ENCODE results near the gene PGM1.
"Not testable (repeated sequence)": the region's sequence is repeated elsewhere in the genome, so short reads cannot be mapped to it uniquely, and the experiment has no call there.

PGM1 gene

GRCh38 chr1:63593303-63593885 is at the start of gene PGM1:
PGM1 (plus strand) TSS chr1:63593411; CDS start chr1:63593489, 78 bp downstream.
- DNase-seq = no peak

DNA sequence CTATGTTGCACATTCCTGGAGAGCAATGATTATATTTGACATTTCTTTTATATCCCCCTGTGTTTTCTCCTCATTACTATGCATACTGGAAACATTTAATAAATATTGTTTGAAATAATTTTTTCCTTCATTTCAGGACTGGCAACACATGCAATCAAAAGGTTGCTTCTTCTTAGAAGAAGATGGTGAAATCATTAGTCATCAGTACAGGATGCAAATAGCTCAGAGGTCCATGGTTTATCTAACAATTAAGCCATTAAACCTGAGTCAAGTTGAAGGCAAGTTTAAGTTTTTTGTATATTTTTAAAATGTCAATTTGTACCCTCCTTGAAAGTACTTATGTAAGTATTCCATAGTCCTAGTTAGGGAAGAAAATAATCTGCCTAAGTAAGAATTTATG is 47.4 kb upstream of the PGM1 start:
- no peak for DNase-seq

DNA sequence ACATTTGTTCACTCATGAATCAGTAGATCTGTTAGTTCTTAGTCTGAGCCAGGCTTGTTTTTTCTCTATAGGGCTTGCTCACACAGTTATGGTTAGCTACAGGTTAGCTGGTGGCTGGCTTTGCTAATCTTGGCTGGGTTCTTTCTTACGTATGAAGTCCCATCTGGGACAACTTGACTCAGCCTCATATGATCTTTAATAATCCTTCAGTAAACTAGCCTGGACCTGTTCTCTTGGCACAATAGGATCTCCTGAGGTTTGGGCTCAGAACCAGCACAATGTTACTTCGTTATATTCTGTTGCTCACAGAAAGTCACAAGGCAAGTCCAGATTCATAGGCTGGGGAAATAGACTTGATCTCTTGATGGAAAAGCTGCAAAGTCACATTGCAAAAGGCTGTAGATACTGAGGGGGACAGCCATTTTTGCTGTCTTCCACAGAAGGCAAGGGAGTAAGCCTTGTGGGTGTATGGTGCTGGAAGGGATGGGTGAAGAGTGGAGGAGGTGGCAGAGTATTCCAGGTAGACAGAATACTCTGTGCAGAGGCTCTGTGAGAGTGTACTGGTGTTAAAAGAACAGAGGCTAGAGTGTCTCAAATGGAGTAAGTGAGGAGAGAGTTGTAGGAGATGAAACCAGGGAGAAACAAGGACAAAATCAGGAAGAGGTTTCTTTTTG is 45.5 kb upstream of the PGM1 start:
- DNase-seq = no peak

DNA sequence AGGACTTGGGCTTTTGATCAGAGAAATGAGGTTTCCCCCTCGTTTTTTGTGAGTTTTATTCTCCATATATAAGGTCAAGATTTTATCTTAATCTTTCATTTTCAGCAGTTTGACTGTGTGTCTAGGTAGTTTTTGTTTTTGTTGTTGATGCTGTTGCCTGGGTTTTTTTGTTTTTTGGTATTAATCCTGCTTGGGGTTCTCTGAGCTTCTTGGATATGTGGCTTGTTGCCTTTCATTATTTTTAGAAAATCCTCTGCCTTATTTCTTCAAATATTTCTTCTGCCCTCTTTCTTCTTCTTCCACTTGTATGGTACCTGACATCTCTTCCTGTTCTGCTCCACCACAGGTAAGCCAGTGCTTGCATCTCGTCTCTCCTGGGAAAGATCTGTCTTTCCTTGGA is 44.9 kb upstream of the PGM1 start:
- DNase-seq = no peak

DNA sequence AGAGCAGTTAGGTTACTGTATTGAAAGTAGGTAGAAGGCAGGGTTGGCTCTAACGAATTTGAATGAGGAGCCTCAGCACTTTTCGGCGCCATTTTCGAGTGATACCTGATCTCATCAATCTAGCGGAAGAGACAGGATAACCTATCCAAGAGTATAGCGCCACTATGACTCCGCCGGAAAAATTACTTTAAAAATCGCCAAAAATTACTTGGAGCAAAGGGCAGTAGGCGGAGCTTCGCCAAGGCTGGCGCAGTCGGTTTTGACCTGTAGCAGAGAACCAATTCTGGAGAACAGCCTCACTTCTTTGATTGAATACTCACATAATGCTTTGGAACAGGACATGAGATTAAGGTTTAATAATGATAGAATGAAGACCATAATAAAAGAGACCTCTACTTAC is 44.3 kb upstream of the PGM1 start:
- DNase-seq = no peak

- no peak for DNase-seq
These were observed 37.7 kb upstream of the PGM1 start for GRCh38 chr1:63555480-63555879.

DNA sequence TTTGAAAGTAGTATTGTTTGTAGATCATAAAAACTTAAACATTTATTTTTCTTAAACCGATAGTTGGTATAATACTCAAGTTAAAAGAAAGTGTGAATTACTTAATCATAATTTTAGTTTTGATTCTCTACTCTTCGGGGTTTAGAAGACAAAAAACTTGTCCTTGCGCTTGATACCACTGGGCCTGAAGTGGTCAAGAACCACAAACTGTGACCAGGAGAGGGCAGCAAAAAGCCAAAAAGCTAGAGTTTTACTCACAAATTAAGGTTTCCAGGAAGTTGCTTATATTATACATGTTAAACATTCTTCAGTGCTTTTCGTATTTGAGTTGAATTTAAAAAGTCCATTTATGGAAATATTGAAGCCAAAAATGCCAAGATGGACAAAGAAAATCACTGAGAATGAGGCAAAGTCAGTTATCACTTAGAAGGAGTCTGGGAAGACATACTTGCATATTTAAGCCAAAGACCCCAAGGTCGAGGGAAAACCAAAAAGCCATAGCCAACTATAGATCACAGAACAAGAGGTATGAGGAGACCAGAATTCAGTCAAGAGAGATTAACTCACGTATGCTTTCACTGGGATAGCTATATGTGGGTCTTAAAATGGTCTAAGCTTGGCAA is 35.7 kb upstream of the PGM1 start:
- no peak for DNase-seq

GRCh38 chr1:63559357-63559756 is 33.9 kb upstream of the PGM1 start:
- no peak for DNase-seq

DNA sequence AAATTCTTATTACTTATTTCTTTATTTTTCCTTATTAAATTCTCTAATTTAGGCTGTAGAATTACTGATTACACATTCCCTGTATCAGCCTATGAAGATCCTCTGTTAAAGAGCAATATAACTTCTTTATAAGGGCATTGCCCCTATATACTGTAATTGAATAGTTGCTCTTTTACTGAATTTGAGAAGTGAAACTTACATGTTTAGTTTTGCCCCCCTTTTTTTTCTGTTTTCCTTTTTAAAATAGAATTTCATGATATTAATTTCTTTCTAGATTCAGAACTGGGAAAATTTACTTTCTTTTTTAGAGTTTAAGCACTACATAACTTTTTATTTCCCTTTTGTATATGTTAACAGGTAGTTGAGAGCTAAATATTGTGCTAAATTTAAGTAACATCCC is 29.5 kb upstream of the PGM1 start:
- no peak for DNase-seq

- no peak for DNase-seq
These were observed 24.1 kb upstream of the PGM1 start for GRCh38 chr1:63569068-63569467.

- DNase-seq = no peak
These were observed 23.4 kb upstream of the PGM1 start for GRCh38 chr1:63569640-63570316.

DNA sequence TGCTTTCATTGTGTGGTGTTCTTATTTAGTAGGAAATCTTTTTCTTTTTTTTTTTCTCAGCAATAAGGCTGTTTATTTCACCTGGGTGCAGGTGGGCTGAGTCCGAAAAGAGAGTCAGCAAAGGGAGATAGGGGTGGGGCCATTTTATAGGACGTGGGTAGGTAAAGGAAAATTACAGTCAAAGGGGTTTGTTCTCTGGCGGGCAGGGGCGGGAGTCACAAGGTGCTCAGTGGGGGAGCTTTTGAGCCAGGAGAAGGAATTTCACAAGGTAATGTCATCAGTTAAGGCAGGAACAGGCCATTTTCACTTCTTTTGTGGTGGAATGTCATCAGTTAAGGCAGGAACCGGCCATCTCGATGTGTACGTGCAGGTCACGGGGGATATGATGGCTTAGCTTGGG is 20.5 kb upstream of the PGM1 start:
- not testable (repeated sequence) for DNase-seq

DNA sequence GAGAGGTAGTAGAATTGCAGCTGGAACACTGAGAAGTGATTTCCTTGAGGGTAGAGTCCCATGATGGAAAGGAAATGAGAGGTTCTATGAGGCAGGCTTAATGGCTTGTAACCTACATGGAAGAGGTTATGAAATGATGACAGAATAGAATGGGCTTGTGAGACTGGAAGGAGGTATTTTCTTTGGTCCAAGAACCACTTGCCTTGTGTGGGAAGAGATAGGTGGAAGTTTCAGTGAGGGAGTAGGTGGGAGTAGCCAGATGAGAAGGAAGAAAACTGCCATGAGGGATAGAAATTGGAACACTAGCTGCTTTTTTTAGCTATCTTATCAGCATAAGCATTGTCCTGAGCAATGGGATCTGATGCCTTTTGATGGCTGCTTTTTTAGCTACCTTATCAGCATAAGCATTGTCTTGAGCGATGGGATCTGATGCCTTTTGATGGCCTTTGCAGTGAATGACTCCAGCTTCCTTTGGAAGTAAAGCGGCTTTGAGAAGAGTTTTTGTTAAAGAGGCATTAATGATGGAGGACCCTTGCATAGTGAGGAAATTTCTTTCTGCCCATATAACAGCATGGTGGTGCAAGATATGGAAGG is 18.9 kb upstream of the PGM1 start:
- DNase-seq = not testable (repeated sequence)

DNA sequence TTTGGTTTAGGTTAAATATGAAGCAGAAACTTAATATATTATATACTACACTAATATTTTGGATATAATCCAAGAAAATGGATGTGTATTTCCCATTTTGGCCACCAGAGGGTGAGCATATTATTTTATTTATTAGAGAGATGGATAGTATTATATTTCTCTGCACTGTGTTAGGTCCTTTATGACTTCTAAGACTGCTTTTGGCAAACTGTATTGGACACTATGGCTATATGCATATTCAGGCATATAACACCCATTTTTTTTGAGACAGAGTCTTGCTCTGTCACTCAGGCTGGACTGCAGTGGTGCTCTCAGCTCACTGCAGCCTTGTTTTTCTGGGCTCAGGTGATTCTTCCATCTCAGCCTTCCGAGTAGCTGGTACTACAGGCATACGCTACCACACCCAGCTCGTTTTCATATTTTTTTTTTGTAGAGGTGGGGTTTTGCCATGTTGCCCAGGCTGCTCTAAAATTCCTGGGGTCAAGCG is 17.8 kb upstream of the PGM1 start:
- DNase-seq = no peak

- not testable (repeated sequence) for DNase-seq
These were observed 6.9 kb upstream of the PGM1 start for GRCh38 chr1:63586326-63586725.

- DNase-seq = no peak
These were observed 3.0 kb upstream of the PGM1 start for GRCh38 chr1:63590166-63590560.

DNA sequence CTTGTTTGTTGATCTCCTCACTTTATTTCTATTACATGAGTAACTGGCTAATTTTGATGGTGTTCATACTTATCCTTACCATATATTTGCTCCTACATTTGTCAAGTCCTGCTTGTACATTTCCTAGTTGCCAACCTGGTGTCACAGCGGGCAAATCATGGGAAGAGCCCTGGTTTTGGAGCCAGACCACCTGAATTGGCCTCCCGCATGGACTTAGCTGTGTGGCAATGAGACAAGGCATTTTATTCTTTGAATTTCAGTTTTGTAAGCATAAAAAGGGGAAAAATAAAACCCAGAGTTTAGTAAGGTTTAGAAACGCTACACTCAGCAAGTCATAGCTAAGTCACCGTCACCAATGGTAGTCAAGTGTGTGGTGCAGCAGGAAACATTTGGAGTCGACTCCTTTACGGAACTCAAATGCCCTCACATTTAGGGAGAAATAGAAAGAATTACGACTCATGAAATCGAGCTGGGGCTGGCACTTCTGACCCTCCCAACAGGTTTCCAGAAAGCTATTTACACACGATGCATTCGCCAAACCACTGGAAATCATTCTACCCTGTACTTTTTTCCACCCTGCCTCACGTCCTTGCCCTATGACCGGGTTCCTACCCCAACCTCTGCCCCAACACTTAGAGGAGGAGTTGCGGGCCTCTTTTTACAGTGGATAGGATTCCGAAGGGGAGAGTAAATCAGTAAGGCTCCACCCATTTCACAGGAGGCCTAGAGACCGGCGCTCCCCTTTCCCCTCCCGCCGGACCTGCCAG is 492 bp upstream of the PGM1 start:
- DNase-seq = no peak

DNA sequence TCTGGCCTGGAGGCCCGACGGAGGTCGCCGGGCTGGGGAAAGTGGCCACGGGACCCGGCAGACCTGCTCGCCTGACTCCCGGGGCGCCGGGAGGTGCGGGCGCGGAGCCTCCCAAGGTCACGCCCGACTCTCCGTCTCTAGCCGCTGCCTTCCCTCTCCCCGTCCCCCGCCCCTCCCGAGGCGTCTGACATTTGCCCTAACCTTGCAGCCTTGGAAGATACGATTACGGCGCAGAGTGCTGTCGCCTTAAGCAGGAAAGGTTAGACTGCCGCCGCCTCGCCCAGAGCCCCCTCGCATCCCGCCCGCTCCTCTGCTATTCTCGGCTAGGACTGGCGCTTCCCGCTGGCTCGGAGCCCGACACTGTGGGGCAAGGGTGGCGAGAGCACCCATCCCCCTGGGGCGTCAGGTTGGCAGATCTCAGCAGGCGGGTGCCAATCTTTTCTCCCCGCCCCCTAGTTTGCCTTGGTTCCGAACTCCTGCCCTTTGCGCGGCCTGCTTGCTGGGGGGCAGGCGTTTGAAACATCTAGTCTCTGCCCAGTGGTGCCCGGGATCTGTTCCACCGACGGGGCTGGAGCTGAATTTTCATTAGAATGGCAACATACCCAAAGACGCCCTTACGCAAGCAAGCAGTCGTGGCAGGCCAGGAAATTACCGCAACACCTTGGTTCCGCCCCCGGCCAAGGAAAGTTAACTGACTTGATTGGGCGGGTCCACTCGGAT is 835 bp downstream of the PGM1 start:
- DNase-seq = no peak

DNA sequence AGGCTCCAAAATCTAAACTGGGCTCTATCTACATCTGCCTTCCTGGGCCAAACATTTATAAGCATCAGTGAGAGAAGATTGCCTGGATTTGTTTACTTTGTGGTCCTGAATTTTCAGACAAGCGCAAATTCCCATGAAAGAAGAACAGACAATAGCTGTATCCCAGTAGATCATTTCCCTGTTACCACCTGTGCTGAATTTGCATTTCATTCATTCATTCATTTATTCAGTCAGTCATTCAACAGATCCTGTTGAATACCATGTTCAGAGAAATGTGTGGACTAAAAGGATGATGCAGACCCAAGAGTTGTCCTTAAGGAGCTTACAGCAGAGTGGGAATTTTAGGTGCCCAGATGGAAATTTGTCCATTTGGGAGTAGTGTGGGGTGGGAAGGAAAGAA is 2.2 kb downstream of the PGM1 start:
- no peak for DNase-seq

DNA sequence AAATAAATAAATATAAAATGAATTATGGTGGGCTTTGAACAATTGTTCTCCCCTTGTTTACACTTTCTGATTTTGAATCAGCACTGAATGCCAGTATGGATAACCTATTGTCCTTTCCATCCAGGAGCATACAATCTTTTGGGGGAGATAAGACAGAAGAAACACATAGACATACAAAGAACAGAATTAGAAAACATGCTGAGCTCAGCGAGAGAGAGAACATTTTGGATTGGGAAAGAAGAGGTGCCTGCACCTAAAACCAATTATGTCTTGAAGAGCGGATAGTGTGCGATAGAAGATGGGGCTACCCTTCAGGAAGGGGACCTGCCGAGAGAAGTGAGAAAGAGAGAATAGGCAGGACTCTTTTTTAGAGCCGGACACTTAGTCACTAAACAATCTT is 6.6 kb downstream of the PGM1 start:
- DNase-seq = no peak

GRCh38 chr1:63600248-63600647 is 7.0 kb downstream of the PGM1 start:
- DNase-seq = no peak

DNA sequence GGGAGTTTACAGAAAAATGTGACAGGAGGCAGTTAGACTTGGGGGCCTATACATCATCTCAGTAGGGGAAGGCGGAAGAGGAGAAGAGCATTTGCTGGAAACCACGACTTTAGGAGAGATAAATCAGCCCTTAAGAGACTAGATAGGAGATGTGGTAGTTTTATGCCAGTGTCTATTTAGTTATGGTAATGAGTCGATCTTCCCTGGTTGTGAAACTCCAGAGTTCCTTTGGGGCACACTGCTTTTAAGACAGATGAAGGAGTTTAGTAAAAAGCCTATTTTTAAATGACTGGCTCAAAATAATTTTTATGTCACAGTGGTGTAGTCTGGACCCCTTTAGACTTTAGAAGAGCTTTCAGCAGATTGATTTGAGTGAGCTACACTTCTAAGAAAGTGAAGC is 7.8 kb downstream of the PGM1 start:
- no peak for DNase-seq

All from cortex of kidney (tissue), 1 donor.